Brain pericyte (primary cell): ENCODE data around the gene PARK7.

ENCODE experiments used
- DNase-seq: peaks from one replicate; pipeline ENCODE4 v3.0.0-alpha.2; 2012; ENCODE audit warnings: low read depth, low spot score

Gene PARK7

GRCh38 chr1:8023287-8023994, 61.9 kb downstream of the PARK7 start:
- no peak for DNase-seq

GRCh38 chr1:8023995-8024313, 62.4 kb downstream of the PARK7 start:
- DNase-seq, result no peak

- DNase-seq, result no peak
Measured at GRCh38 chr1:8024329-8024728, 62.8 kb downstream of the PARK7 start.

GRCh38 chr1:8025061-8025670, 63.7 kb downstream of the PARK7 start:
- DNase-seq, result no peak

- DNase-seq, result no peak
Measured at GRCh38 chr1:8025671-8026144, 64.2 kb downstream of the PARK7 start.

GRCh38 chr1:8026153-8026975, 64.9 kb downstream of the PARK7 start, which contains the start of gene ERRFI1:
Gene ERRFI1, minus strand, starts transcription at chr1:8026309. Its CDS starts 10,690 bp downstream, at chr1:8015619.
- DNase-seq, result peak; percentile 84

GRCh38 chr1:8026976-8027747, 65.7 kb downstream of the PARK7 start:
- no peak for DNase-seq

GRCh38 chr1:8027748-8028570, 66.4 kb downstream of the PARK7 start:
- no peak for DNase-seq

- DNase-seq, result no peak
Measured at GRCh38 chr1:8028571-8028910, 67.0 kb downstream of the PARK7 start.

GRCh38 chr1:8031176-8031785, 69.8 kb downstream of the PARK7 start:
- no peak for DNase-seq

GRCh38 chr1:8032366-8032910, 70.9 kb downstream of the PARK7 start:
- no peak for DNase-seq

- DNase-seq, result no peak
Measured at GRCh38 chr1:8033322-8033721, 71.8 kb downstream of the PARK7 start.
